Embryonic facial prominence (tissue), 1 donor: ENCODE results near the gene MT1F.

Experiments used
- DNase-seq: peaks from one replicate; pipeline ENCODE4 v3.0.0-alpha.2; 2016; ENCODE audit errors: extremely low spot score

The MT1F gene

GRCh38 chr16:56700195-56700594 is 42.4 kb downstream of the MT1F start:
- DNase-seq = no peak

- no peak for DNase-seq
Measured at GRCh38 chr16:56700631-56701030, 42.9 kb downstream of the MT1F start.

- no peak for DNase-seq
Measured at GRCh38 chr16:56701534-56701933, 43.8 kb downstream of the MT1F start.

GRCh38 chr16:56702836-56703235 is 45.1 kb downstream of the MT1F start:
- DNase-seq = no peak
